NT2/D1 (cell line): ENCODE results near the gene TMEM134.
"Not testable (repeated sequence)": the region's sequence is repeated elsewhere in the genome, so short reads cannot be mapped to it uniquely, and the experiment has no call there.

Source experiments
- SUZ12 ChIP-seq: IDR thresholded peaks from 2 replicates; pipeline ENCODE4 v1.6.1; 2011; ENCODE audit not compliant: insufficient read length, insufficient read depth; ENCODE audit errors: extremely low read depth
- YY1 ChIP-seq: IDR thresholded peaks from 2 replicates; pipeline ENCODE4 v1.6.1; 2011; ENCODE audit not compliant: insufficient read length, insufficient read depth
- ZNF274 ChIP-seq: IDR thresholded peaks from 2 replicates; pipeline ENCODE4 v1.6.1; 2011; ENCODE audit warnings: mild to moderate bottlenecking, low read depth, low read length

GRCh38 chr11:67477344-67478050 is 8.4 kb upstream of the TMEM134 start:
- not testable (repeated sequence) for TF ChIP-seq YY1, SUZ12, ZNF274
